Kidney (tissue), 14 donors: ENCODE measurements around the gene RNF4. TPM values are rescaled to one million over a fixed set of nuclear protein-coding genes. Genes with fewer than 3 reads are reported as not detected.
A peak's percentile ranks its signal among the peaks of the same experiment; 100 is the strongest.

Experiments
- DNase-seq, 5 donors: peaks; one replicate each; pipeline ENCODE4 v3.0.0-alpha.2; 2013 to 2020
- FAIRE-seq: peaks from 2 replicates; lab custom pipeline; 2012; peaks lifted over from hg19 to GRCh38; lab: Jason Lieb, UNC
- H3K27ac ChIP-seq, 2 donors: one replicate each; pipeline ENCODE4 v1.7.0; 2013; ENCODE audit warnings: low read depth in 2 of 2, low read length in 2 of 2, inconsistent platforms in 1 of 2
- H3K27me3 ChIP-seq: one replicate; pipeline ENCODE4 v1.7.1; 2013; ENCODE audit warnings: low read length, inconsistent platforms; ENCODE audit not compliant: control insufficient read depth, insufficient read depth
- H3K36me3 ChIP-seq, 3 donors: one replicate each; pipeline versions ENCODE4 v1.7.0 to v1.7.1; 2013; ENCODE audit warnings: low read length in 3 of 3, control low read depth in 1 of 3, inconsistent platforms in 1 of 3; ENCODE audit not compliant: insufficient read depth in 3 of 3, control insufficient read depth in 2 of 3
- H3K4me1 ChIP-seq, 3 donors: one replicate each; pipeline versions ENCODE4 v1.7.0 to v1.7.1; 2013; ENCODE audit warnings: low read length in 3 of 3, inconsistent platforms in 1 of 3, low read depth in 1 of 3; ENCODE audit not compliant: control insufficient read depth in 2 of 3, insufficient read depth in 2 of 3
- H3K4me3 ChIP-seq, 3 donors: one replicate each; pipeline versions ENCODE4 v1.7.0 to v1.8.1; 2013; ENCODE audit warnings: low read length in 3 of 3, control low read depth in 1 of 3, inconsistent platforms in 1 of 3
- H3K9ac ChIP-seq, 3 donors: one replicate each; pipeline versions ENCODE4 v1.7.0 to v1.7.1; 2013; ENCODE audit warnings: low read length in 3 of 3, control low read depth in 1 of 3, inconsistent platforms in 1 of 3
- H3K9me3 ChIP-seq, 3 donors: one replicate each; pipeline versions ENCODE4 v1.7.0 to v1.7.1; 2013; ENCODE audit warnings: low read length in 3 of 3, control low read depth in 1 of 3, inconsistent platforms in 1 of 3; ENCODE audit not compliant: control insufficient read depth in 2 of 3, insufficient read depth in 1 of 3
- intact Hi-C: fragments of 100-400 bp; cut with DNase I; formaldehyde crosslinking; loops from one replicate; pipeline ENCODE4 v1.11.1; 2022
- polyA plus RNA-seq: library from polyadenylated mRNA; stranded (reverse); fragments of 350-450 nt; fragmentation: Illumina TruSeq; extraction: RNeasy Lipid Tissue Mini Kit (QIAGEN cat#74804); gene quantifications from one replicate; pipeline ENCODE4 v1.2.3, GENCODE V29; 2014; ENCODE audit warnings: low read depth, low replicate concordance; ENCODE audit not compliant: insufficient read depth
- total RNA-seq: library from RNA; stranded (reverse); fragmentation: NEBNext Ultra II Directional; extraction: Animal tissue kit (Norgen Biotek cat#: 25700); gene quantifications from one replicate; pipeline ENCODE4 v1.2.1, GENCODE V29; 2021
- TF ChIP-seq, protein P1 (sequence below): IDR thresholded peaks from 3 replicates; pipeline ENCODE4 v1.5.1; 2012; ENCODE audit warnings: mild to moderate bottlenecking, moderate library complexity, borderline replicate concordance; ENCODE audit not compliant: insufficient read depth; ENCODE audit errors: extremely low read depth
- donor health status: control.
- donor health status: control.
- donor health status: control.
- donor health status: control.
- donor health status: control.
- donor health status: DM: yes; HTN: yes; CAD: no.
- donor health status: Normal renal cell carcinoma (clear cell type).

The RNF4 gene
- total and polyA plus RNA-seq, 2 donors from 2014 or later = 24.2 to 61.5 TPM

DNA sequence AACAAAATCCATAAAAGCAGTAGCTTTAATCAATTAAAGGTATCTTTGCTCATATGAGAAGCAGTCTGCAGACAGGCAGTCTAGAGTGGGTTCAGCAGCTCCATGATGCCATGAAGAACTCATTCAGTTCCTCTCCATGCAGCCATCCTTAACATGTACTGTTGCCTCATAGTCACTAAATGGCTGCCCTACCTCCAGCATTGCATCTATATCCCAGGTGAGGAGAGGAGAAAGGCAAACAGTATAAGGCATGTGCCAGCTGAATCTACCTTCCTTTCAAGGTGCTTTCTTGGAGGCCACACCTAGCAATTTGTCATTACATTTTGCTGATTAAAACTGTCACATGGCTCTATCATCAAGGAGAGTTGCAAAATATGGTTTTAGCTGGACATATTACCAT is 36.9 kb upstream of the RNF4 start:
- FAIRE-seq (no peak), DNase-seq (no peak)
- no peaks in the 10 kb centered on the region for H3K27me3 ChIP-seq
- H3K9ac ChIP-seq = no peak overlapping the region
- intact Hi-C loops = no loop called here
- H3K27ac ChIP-seq = no peak overlapping the region
- no peaks in the 10 kb centered on the region for H3K9me3 ChIP-seq
- TF ChIP-seq, protein P1, sequence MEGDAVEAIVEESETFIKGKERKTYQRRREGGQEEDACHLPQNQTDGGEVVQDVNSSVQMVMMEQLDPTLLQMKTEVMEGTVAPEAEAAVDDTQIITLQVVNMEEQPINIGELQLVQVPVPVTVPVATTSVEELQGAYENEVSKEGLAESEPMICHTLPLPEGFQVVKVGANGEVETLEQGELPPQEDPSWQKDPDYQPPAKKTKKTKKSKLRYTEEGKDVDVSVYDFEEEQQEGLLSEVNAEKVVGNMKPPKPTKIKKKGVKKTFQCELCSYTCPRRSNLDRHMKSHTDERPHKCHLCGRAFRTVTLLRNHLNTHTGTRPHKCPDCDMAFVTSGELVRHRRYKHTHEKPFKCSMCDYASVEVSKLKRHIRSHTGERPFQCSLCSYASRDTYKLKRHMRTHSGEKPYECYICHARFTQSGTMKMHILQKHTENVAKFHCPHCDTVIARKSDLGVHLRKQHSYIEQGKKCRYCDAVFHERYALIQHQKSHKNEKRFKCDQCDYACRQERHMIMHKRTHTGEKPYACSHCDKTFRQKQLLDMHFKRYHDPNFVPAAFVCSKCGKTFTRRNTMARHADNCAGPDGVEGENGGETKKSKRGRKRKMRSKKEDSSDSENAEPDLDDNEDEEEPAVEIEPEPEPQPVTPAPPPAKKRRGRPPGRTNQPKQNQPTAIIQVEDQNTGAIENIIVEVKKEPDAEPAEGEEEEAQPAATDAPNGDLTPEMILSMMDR = no peak
- H3K4me3 ChIP-seq = no peak overlapping the region
- H3K4me1 ChIP-seq = peaks cover 0 to 2% (median 0%) of the 10 kb centered on the region in 3 donors
- H3K36me3 ChIP-seq = no peaks in the 10 kb centered on the region

GRCh38 chr4:2432991-2433530 is 35.8 kb upstream of the RNF4 start:
- TF ChIP-seq, protein P1 = no peak
- FAIRE-seq (no peak), DNase-seq (peak in 2 of 5 donors; percentile 39 to 87)
- Histone ChIP-seq H3K9ac (no peak overlapping the region), H3K36me3 (no peaks in the 10 kb centered on the region), H3K4me1 (peaks cover 0 to 2% (median 0%) of the 10 kb centered on the region in 3 donors), H3K9me3 (no peaks in the 10 kb centered on the region), H3K4me3 (no peak overlapping the region), H3K27me3 (no peaks in the 10 kb centered on the region), H3K27ac (no peak overlapping the region)
- intact Hi-C loops = no loop called here

- no peaks in the 10 kb centered on the region for H3K36me3 ChIP-seq
- FAIRE-seq (no peak), DNase-seq (peak in 1 of 5 donors; percentile 73)
- H3K27ac ChIP-seq = no peak overlapping the region
- intact Hi-C loops = no loop called here
- no peak overlapping the region for H3K4me3 ChIP-seq
- no peak overlapping the region for H3K9ac ChIP-seq
- H3K4me1 ChIP-seq = peaks cover 0 to 2% (median 0%) of the 10 kb centered on the region in 3 donors
- no peaks in the 10 kb centered on the region for H3K27me3 ChIP-seq
- TF ChIP-seq, protein P1 = no peak
- H3K9me3 ChIP-seq = no peaks in the 10 kb centered on the region
These were observed 35.1 kb upstream of the RNF4 start for GRCh38 chr4:2433609-2434350.
